GM21717 (cell line): ENCODE data around the gene RNU6-1.

Experiments used
- ATAC-seq: cut with Tn5 transposase; IDR thresholded peaks from one replicate; pipeline ENCODE4 v1.9.1; 2021; ENCODE audit warnings: mild to moderate bottlenecking, moderate library complexity; ENCODE audit not compliant: unreplicated experiment

The RNU6-1 gene

DNA sequence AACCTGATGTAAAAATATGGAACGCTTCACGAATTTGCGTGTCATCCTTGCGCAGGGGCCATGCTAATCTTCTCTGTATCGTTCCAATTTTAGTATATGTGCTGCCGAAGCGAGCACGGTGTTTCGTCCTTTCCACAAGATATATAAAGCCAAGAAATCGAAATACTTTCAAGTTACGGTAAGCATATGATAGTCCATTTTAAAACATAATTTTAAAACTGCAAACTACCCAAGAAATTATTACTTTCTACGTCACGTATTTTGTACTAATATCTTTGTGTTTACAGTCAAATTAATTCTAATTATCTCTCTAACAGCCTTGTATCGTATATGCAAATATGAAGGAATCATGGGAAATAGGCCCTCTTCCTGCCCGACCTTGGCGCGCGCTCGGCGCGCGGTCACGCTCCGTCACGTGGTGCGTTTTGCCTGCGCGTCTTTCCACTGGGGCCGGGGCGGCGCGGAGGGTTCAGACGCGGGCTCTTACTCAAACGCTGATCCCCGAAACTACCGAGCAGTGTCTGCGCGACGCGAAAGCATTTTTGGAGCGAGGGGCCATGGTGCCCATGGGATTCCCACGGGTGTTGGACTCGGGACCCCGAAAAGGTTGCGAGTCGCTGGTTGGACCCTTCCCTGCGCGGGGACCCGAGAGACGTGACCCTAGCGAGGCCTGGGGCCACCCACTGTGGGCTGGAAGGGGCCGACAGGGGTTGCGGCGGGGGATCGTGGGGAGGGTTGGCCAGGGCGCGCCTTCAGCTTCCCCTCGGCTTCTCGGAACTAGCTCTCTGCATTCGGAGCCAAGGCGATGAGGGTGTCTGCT is at the start of gene RNU6-1:
TSS of gene RNU6-1 (minus strand) at position 117 of the 820 bp plus-strand sequence.
- peak; percentile 68 for ATAC-seq

DNA sequence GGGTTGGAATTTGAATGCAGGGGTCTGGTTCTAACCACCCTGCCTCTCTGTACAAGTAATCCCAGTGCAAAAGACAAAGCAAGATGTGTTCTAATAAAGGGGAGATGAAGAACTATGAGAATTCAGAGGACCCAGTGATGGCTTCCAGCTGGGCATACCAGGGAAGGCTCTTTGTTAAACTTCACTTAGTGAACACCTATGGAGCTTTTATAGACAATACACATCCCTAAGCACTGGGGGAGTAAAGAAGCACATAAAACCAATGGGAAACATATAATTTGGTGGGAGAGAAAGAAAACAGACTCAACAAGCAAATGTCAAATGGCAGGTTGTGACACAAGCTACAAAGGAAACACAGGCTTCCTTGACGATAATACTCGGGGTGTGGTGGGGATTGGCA is 47.9 kb upstream of the RNU6-1 start:
- ATAC-seq = no peak

DNA sequence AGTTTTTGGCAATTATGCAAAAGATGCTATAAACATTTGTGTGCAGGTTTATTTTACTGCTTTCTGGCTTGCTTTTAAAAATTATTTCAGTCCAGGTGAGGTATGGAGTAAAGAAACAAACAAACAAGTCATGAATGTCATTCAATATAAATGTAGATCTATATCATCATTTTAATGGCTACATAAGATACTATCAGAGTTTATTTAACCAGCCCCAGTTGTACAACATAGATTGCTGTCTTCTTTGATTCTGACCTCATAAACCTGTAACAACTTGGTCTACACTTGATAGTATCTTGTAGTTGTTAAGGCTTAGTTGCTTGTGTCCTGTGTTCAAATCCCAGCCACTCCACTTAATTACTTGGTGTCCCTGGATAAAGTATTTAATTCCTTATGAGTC is 46.0 kb upstream of the RNU6-1 start:
- ATAC-seq = no peak

DNA sequence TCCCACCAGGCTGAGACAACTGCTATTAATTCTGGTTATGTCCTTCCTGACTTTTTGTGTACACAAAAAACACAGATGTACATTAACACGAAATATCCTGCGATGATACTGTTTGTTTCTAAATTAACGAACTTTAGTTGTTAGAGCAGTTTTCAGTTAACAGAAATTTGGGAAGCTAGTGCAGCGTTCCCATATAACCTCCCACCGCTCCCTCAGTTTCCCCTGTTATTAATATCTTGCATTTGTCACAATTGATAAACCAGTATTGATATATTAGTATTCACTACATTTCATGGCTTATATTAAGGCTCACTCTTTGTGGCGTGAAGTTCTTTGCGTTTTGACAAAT is 45.3 kb upstream of the RNU6-1 start:
- ATAC-seq = no peak

DNA sequence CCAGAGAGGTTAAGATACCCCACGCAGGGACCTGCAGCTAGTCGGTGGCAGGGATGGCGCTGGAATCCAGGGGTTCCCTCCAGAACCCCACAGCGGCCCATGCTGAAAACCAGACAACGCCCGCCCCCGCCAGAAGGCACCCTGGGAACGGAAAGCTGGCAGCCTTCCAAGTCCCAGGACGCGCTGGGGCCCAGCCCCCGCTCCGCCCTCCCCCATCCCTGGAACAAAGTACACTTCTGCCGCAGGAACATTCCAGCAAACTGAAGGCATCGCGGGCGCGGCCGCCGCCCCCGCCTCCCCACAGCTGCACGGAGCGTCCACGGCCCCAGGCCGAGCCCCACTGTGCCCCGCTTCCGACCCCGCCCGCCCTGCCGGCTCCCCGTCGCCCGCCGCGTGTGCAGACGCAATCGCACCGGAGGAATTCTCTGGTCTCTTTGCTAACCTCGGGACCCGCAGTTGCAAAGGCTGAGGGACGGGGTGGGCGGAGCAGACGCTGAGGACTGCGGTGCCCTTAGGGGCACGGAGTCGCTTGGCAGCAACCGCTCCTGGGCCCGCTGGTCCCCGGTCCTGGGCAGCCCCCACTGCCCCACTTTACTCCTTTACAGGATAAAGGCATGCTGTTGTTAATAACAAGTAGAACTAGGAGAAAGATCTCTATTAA is 44.8 kb upstream of the RNU6-1 start:
- no peak for ATAC-seq

DNA sequence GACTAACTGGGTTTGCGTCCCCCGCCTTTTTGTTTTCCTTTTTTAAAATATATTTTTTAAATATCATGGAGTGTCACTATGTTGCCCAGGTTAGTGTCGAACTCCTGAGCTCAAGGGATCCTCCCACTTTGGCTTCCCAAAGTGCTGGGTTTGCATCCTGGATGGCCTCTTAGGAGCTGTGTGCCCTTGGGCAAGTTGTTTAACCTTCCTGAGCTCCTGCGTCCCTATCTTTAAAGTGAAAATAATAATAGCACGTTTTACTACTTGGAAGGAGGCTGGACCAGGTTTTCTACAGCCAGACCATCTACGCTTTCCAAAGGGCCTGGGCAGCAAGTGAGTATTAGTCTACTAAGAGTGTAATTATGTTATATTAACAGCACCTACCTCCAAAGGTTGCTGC is 44.2 kb upstream of the RNU6-1 start:
- no peak for ATAC-seq

DNA sequence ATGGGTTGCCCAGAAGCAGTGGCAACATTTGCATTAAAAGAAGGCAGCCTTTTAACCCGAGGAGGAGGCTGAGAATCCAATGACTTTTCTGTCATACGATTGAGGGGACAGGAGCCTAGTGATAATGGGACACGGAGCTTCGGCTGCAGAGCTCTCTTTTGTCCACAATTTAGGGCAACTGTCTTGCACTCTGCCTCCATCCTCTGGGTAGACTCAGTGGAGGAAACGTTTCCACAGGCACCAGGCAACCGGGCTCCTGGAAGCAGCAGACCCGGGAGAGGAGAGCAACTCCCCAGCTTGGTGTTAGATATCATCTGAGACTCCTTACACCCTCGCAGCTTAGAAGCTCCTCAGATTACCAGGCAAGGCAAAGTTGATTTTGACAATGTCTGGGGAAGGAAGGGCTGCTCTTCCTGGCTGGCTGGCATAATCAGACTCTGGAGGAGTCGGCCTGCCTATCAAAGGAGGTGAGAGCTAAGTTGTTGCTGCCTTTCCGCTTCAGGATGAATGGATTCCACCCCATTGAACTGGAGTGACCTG is 43.5 kb upstream of the RNU6-1 start:
- no peak for ATAC-seq

DNA sequence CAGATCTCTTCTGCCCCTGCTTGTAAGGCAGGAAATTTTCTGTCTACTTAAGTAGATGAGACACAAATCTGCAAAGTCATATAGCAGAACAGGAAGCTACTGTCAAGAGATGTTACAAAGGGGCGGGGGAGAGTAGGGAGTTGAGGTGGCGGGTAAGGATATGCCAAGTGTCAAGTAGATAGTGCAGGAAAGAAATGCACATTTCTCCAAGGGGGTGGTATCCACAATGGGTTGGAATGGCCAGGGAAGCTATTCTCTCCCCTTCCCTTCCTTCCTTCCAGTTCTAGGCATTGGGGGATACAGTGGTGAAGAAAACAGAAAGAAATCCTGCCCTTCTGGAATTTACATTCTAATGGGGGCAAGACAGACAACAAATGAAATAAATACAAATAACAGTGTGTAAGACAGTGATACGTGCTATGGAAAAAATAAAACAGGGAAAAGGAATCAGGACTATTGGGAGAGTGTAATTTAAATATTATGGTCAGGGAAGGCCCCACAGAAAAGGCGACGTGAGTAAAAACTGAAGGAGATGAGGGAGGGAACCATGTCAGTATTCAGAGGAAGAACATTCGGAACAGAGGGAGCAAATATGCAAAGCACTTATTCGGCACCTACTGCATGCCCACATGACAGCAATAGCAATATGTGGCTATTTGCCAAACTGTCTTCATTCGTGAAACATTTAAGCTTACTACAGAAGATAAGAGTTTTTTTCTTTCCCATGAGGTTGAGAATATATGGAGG is 42.8 kb upstream of the RNU6-1 start:
- no peak for ATAC-seq

DNA sequence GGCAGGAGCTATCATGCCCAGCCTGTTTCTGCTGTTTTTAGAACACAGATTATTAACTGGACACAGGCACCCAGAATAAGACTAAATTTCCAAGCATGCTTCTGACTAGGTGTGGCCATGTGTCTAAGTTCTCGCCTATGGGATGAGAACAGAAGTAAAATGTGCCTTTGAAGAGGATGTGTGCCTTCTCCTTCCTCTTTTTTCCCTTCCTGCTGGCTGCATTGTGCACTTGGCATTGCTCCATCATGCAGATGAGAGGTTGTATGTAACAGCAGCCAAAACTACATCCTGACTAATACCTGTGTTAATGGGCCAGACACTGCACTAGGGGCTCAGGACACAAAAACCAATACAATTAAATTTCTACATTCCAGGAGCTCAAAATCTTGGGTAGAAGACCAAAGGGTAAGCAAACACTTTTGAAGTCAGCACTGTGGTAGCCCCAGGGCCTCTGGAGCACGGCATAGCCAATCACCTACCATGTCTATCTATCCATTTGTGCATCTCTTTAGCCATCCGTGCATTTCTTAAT is 40.9 kb upstream of the RNU6-1 start:
- ATAC-seq = no peak

DNA sequence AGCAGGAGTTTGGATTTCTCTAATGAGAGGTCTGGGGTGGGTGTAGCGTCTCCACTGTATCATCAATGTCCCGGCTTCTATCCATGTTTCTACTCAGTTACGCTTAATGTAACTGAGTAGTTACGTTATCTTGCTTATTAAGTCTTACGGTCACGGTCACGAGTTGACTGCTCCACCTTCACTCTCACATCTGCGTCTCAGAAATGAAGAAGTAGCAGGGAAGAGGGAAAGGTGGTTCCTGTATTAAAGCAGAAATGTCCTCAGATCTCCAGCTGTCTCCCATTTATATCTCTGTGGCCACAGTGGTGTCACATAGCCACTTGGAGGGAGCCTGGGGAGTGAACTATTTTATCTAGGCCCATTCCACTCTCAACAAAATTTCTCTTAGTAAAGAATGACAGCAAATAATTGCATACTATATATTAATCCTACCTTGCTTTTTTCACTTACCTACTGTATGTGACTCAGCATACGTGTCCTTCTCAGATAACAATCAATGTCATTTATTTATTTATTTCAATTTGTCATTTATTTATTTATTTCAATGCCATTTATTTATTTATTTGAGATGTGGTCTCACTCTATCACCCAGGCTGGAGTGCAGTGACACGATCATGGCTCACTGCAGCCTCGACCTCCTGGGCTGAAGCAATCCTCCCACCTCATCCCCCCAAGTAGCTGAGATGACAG is 39.7 kb upstream of the RNU6-1 start:
- ATAC-seq = no peak

DNA sequence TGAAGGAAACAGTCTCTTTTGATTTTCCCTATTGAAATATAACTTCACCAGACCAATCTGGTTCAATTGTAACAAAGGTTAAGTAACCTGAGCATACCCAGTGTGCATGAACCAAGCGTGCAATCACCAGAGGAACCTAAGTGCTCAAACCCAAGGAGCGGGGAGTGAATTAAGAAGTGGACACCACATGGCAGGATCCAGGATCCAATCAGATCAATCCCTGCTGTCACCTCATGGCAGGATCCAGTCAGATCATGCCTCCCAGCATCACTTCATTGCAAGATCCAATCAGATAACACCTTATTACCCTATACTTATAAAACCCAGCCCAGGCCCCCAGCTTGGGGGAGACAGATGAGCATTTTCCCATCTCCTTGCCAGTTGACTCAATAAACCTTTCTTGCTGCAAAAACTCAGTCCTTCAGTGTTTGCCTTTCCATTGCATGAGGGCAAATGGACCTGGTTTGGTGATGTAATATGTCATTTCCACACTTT is 38.9 kb upstream of the RNU6-1 start:
- no peak for ATAC-seq

DNA sequence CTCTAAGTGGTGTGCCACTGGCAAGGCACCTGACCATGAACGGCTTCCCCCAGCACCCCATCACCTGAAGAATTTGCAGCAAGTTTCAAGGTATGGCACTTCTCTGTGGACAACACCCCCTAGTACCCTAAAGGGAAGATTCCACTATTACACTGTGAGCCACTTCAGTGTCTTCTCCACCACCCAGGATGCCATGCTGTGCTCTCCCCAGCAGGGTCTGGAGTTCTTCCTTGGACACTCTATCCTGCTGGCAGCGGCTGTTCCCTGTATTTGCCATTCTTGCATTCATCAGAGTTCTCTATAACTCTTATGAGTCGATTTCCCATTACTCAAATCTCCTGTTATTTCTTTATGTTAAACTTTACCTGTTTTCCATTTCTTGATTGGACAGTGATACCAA is 33.9 kb upstream of the RNU6-1 start:
- no peak for ATAC-seq

DNA sequence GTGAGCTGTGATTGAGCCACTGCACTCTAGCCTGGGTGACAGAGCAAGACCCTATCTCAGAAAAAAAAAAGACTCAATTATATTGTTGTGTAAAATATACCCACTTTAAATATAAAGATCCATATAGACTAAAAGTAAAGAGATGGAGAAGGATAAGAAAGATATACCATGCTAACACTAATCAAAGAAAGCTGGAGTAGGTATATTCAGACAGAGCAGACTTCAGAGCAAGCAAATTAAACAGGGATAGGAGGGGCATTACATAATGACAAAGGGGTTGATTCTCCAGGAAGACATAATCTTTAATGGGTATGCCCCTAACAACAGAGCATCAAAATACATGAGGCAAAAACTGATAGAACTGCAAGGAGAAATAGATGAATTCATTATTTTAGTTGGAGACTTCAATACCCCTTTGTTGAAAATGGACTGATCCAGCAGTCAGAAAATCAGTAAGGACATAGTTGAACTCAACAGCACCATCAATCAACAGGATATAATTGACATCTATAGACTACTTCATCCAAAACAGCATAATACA is 31.1 kb upstream of the RNU6-1 start:
- ATAC-seq = no peak

DNA sequence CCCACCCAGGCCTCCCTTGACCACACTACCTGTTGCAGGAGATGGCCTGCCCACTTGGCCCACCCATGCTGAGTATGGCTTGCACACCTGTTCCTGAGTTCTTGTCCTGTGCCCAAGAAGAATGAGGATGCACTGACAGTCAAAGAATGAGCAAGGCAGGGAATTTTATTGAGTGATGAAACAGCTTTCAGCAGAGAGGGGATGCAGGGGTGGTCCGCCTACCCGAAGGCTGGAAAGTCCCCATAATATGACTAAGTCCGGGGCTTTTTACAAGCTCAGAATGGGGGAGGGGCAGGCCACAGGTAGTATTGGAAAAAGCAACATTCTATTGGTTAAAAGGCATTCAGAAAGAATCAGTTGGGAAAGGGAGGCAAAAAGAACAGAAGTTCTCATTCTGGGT is 29.9 kb upstream of the RNU6-1 start:
- ATAC-seq = no peak

DNA sequence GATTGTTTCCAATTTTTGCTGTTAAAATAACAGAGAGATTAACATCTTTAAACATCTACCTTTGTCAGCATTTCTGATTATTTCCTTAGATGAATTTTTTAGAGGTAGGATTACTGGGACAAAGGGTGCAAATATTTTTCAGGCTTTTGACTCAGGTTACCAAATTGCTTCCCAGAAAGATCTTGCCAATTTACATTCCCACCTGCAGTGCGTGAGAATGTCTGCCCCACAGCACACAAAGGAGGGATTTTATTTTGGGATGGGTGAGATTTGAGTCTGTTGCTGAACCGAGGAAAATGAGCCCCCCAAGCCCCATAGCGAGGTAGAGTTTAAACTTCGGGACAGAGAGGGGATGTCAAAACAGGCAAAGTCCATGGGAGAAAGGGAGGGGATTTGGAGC is 25.9 kb upstream of the RNU6-1 start:
- no peak for ATAC-seq

DNA sequence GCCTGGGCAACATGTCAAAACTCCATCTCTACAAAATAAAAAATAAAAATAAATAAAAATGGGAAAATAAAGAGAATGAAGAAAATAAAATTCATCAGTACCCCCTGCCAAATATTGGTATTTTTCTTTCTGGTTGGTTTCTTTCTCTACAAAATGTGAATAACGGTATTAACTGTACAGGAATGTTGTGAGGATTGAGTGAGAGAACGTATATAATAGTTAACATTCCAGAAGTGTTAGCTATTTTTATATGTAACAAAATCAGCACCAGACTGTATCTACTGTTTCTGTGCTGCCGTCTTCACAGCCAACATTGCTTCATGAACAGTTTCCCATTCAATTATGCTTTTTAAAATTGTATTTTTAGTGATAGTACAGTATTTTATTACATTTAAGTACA is 25.5 kb upstream of the RNU6-1 start:
- ATAC-seq = no peak

DNA sequence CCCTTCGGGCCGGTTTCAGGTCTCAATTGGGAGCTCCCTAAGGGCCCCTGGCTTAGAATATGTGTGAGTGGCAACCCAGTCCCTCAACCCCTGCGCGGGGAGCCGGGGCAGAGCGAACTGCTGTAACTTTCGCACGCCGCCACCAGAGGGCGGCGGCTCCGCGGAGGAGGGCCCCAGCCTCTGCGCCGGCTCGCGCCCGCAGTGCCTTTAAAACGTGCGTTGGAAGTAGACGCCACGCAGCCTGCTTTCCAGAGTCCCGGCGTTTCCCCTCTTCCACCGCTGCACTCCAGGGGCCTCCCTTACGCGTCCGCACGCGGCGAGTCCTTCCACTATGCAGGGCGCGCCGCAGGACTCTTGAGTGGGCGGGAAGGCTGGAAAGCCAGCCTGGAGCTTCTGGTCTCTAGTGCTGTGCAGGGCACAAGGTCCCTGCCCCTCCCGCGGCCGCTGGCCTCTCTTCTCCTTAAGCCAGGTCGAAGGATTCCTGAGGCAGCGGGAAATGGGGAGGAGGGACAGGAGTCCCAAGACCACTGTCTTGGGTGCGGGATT is 23.7 kb upstream of the RNU6-1 start:
- ATAC-seq = no peak

DNA sequence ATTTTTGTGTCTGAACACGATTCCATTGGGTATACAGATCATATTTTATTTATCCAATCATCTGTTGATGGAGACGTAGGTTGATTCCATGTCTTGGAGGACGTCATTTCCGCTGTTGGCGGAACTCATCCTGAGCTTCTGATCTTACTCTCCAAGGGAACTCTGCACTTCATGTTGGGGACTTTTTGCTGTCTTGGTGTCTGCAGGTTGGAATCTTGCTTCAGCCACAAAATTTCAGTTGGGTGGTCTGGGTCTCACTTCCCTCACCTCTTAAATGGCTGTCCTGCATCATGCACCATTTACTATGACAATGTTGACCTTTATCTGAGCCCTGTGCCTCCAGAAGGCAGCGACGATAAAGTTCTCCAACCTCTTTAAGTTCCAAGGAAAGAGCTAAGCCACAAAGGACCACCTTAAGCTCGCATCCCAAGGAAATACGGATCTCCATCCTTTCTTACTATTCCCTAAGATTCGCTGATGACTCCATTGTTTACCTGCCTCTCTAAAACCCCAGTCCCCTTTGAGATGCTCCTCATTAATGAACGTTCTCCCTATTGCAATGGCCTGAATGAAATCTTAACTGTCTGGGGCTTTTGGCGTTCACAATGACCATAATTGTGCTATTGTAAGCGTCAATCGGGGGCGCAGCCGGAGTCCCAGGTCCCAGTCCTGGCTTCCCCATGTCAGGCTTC is 23.1 kb upstream of the RNU6-1 start:
- no peak for ATAC-seq

DNA sequence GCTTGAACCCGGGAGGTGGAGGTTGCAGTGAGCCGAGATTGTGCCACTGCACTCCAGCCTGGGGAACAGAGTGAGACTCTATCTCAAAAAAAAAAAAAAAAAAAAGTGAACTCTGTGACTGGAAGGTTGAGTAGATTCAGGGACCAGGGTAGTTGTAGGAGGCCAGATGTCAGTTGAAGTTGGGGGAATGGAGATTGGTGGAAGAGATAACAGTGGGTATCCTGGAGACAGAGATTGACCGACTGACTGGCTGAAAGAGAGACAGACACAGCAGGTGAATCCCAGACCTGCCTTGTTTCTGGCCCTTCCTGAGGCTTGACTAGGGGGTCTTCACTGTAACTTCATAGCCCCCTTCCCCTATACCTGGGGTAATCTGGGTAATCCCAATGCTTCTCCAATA is 22.1 kb upstream of the RNU6-1 start:
- no peak for ATAC-seq
